BJ (cell line): ENCODE results near the gene USP36. TPM values are rescaled to one million over a fixed set of nuclear protein-coding genes. Genes with fewer than 3 reads are reported as not detected.

Experiments
- CTCF ChIA-PET: fragments of 350-600 bp; formaldehyde crosslinking; extraction: SDS; loops from one replicate; lab custom pipeline; 2021; ENCODE audit warnings: antibody characterized with exemption, inconsistent platforms; lab: Yijun Ruan, JAX
- POLR2A ChIA-PET: fragments of 300-600 bp; sonication (Branson Sonifier 250); formaldehyde crosslinking; extraction: SDS; loops from one replicate; lab custom pipeline; 2021; ENCODE audit warnings: antibody characterized with exemption; lab: Charles Lee
- DNase-seq: peaks from one replicate; pipeline ENCODE4 v3.0.0-alpha.2; 2011; ENCODE audit warnings: low read depth
- H3K27me3 ChIP-seq: 2 replicates; pipeline ENCODE4 v1.6.0; 2011; ENCODE audit warnings: low read length; ENCODE audit not compliant: control insufficient read depth, insufficient read depth
- H3K36me3 ChIP-seq: 2 replicates; pipeline ENCODE4 v1.5.1; 2011; ENCODE audit warnings: low read length; ENCODE audit not compliant: control insufficient read depth, insufficient read depth
- H3K4me3 ChIP-seq: 2 replicates; pipeline ENCODE4 v1.5.1; 2011; ENCODE audit warnings: low read depth, mild to moderate bottlenecking, control low read depth, low read length
- polyA plus RNA-seq: library from polyadenylated mRNA; depleted of rRNA; stranded (reverse); fragments of >200 nt; gene quantifications from 2 replicates; pipeline ENCODE4 v1.2.3, GENCODE V29; 2011
- TF ChIP-seq, protein P1 (sequence below): IDR thresholded peaks from 2 replicates; pipeline ENCODE4 v1.5.1; 2011; ENCODE audit warnings: low read depth, mild to moderate bottlenecking, control low read depth, inconsistent platforms, low read length, moderate library complexity; ENCODE audit not compliant: insufficient read depth

The USP36 gene
- polyA plus RNA-seq, 1 experiment = 22.1 TPM

DNA sequence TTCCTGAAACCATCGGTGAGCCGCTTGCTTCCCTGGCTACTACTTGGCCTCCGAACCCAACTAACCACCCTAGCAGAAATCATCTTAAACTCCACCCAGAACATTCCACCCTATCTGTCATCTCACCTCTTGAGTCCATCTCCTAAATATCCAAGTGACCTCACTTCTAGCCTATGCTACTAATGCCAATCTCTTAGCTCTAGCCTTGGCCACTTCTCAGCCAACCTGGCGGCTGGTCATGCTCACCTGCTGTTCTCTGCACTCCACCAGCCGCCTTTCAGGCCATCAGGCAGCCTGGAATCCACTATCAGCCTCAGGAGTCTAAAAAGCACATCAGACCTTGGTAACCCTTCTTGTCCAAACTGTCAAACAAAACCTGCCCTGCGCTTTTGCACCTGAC, 46.6 kb downstream of the USP36 start:
- ChIA-PET POLR2A (no interaction called here), CTCF (no interaction called here)
- TF ChIP-seq, protein P1, sequence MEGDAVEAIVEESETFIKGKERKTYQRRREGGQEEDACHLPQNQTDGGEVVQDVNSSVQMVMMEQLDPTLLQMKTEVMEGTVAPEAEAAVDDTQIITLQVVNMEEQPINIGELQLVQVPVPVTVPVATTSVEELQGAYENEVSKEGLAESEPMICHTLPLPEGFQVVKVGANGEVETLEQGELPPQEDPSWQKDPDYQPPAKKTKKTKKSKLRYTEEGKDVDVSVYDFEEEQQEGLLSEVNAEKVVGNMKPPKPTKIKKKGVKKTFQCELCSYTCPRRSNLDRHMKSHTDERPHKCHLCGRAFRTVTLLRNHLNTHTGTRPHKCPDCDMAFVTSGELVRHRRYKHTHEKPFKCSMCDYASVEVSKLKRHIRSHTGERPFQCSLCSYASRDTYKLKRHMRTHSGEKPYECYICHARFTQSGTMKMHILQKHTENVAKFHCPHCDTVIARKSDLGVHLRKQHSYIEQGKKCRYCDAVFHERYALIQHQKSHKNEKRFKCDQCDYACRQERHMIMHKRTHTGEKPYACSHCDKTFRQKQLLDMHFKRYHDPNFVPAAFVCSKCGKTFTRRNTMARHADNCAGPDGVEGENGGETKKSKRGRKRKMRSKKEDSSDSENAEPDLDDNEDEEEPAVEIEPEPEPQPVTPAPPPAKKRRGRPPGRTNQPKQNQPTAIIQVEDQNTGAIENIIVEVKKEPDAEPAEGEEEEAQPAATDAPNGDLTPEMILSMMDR = no peak
- no peaks in the 10 kb centered on the region for H3K27me3 ChIP-seq
- DNase-seq = no peak
- H3K36me3 ChIP-seq = peaks cover 35% of the 10 kb centered on the region
- no peak overlapping the region for H3K4me3 ChIP-seq

DNA sequence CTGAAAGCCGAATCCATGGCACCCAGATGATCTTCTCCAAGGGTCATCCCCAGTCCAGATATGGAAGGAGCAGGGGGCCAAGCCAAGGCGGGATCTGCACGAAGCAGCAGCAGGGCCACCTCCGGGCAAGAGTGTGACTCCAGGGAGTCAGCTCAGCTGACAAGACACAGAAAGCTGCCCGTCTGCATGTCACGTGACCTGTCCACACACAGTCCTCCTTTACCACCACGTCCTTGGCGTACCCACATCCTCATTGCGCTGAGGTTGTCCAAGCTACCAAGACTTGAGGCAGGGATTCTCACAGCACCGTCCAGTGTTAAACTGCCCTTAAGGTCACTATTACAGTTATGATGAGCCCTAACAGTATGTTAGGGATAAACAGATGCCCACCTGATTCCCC, 47.2 kb downstream of the USP36 start:
- ChIA-PET POLR2A (interaction anchor here (0.8 kb wide), 1 partner anchor 11 kb away, joined by 12 read pairs; no protein-coding TSS in a partner anchor), CTCF (no interaction called here)
- peaks cover 31% of the 10 kb centered on the region for H3K36me3 ChIP-seq
- H3K27me3 ChIP-seq = no peaks in the 10 kb centered on the region
- H3K4me3 ChIP-seq = no peak overlapping the region
- no peak for DNase-seq
- TF ChIP-seq, protein P1 = no peak

DNA sequence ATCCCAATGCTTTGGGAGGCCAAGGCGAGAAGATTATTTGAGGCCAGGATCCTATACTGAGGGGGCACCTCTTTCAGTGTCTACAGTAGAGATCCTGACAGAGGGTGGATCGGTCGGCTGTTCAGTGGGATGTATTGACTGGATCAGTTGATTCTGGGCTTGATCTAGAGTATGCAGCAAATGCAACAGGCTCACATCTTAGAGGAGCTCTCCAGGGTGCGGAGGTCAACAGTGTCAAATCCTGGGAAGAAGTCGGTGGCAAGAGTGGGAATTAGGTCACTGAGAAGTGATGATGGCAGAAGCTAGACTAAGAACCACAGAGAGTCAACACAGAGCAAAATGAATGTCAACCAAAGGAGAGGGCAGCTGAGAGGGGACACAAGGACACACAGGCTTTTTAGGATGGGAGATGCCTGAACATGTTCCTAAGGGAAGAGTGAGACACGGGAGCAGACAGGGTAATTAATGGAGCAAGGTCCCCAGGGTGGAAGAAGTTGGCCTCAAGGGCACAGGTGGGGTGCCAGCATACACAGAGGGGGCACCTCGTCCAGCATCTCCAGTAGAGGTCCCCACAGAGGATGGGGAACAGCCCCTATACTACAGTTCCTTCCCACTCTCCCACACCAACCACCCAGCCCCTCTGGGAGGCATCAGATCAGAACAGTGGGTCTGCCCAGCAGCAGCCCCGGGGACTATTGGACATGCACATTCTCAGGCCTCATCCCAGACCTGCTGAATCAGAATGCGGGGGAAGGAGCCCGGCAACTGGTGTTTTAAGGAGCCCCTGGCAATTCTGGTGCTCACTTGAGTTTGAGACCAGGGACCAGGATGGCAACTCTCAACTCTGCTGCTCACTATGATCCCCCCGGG, 48.5 kb downstream of the USP36 start:
- TF ChIP-seq, protein P1 = no peak
- ChIA-PET CTCF (interaction anchor here (0.6 kb wide), 1 partner anchor 418 kb away, joined by 3 read pairs; no protein-coding TSS in a partner anchor), POLR2A (no interaction called here)
- Histone ChIP-seq H3K27me3 (no peaks in the 10 kb centered on the region), H3K4me3 (no peak overlapping the region), H3K36me3 (peaks cover 20% of the 10 kb centered on the region)
- DNase-seq = no peak

DNA sequence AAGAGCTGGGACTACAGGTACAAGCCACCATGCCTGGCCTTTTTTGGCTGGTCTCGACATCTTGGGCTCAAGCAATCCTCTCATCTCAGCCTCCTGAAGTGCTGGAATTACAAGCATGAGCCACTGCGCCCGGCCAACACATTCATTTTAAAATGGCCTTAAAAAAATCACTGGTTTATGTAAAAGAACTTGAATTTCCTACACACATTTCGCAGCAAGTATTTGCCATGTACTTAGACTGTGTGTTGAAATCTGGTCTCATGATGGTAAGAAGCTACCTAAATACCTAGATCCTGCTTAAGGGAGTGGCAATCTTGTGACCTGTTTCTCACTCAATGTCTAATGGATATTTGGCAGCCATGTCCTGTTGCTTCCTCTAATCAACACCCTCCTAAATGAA, 50.1 kb downstream of the USP36 start:
- TF ChIP-seq, protein P1 = no peak
- peaks cover 14% of the 10 kb centered on the region for H3K36me3 ChIP-seq
- no peak overlapping the region for H3K4me3 ChIP-seq
- ChIA-PET CTCF (no interaction called here), POLR2A (no interaction called here)
- DNase-seq = no peak
- no peaks in the 10 kb centered on the region for H3K27me3 ChIP-seq

DNA sequence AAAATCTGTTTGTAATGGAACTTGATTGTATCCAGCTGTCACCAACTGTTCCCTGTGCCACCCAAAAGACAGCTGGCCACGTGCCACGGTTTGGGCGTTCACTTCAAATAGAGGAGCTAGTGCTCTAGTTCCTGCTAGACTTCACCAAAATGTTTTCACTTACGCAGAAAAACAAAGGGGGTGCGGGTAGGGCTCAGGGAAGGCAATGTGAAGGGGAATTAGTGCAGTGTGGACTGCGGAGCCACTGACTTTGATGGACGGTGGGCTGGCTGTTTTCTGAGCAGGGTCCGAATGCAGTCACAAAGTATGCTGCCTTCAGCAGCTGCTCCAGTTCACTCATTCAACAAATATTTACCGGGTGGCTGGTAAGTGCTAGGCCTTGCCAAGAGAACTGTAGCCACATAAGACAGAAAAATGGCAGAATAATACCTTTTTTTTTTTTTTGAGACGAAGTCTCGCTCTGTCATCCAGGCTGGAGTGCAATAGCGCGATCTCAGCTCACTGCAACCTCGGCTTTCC, 50.9 kb downstream of the USP36 start:
- Histone ChIP-seq H3K36me3 (peaks cover 8% of the 10 kb centered on the region; the same call in 1 of the 2 replicates), H3K27me3 (no peaks in the 10 kb centered on the region), H3K4me3 (no peak overlapping the region)
- POLR2A ChIA-PET = no interaction called here
- peak; percentile 36 for DNase-seq
- TF ChIP-seq, protein P1 = no peak
- CTCF ChIA-PET = interaction anchor here (0.6 to 1.5 kb wide), 6 partner anchors 10 to 293 kb away, joined by 3 to 4 read pairs (median 3); no protein-coding TSS in a partner anchor
